MM.1S (cell line): ENCODE data around the gene ARHGAP8.

Source experiments
- DNase-seq: peaks from one replicate; pipeline ENCODE4 v3.0.0-alpha.2; 2015
- H2AFZ ChIP-seq: fragments of 300-600 bp; sonication (generic); 2 replicates; pipeline ENCODE4 v1.6.0; 2016; ENCODE audit warnings: antibody characterized with exemption, low read length
- H3F3A ChIP-seq: fragments of 300-600 bp; sonication (generic); 2 replicates; pipeline ENCODE4 v1.6.1; 2016; ENCODE audit warnings: mild to moderate bottlenecking, antibody characterized with exemption, low read length, moderate library complexity, mixed read lengths; ENCODE audit not compliant: insufficient read depth
- H3K27ac ChIP-seq: fragments of 300-600 bp; sonication (generic); 2 replicates; pipeline ENCODE4 v1.5.1; 2016; ENCODE audit warnings: mild to moderate bottlenecking, low read length
- H3K27me3 ChIP-seq: fragments of 300-600 bp; sonication (generic); replicated peaks from 2 replicates; pipeline ENCODE4 v1.6.0; 2016; ENCODE audit warnings: low read length; ENCODE audit not compliant: insufficient read depth
- H3K36me3 ChIP-seq: fragments of 300-600 bp; sonication (generic); replicated peaks from 2 replicates; pipeline ENCODE4 v1.6.1; 2016; ENCODE audit warnings: mild to moderate bottlenecking, low read length, mixed read lengths; ENCODE audit not compliant: insufficient read depth
- H3K4me1 ChIP-seq: fragments of 300-600 bp; sonication (generic); 2 replicates; pipeline ENCODE4 v1.6.1; 2016; ENCODE audit warnings: low read length, mixed read lengths
- H3K4me2 ChIP-seq: fragments of 300-600 bp; sonication (generic); 2 replicates; pipeline ENCODE4 v1.6.0; 2016; ENCODE audit warnings: low read depth, low read length
- H3K4me3 ChIP-seq: fragments of 300-600 bp; sonication (generic); 2 replicates; pipeline ENCODE4 v1.5.1; 2016; ENCODE audit warnings: low read length, mixed read lengths
- H3K79me2 ChIP-seq: fragments of 300-600 bp; sonication (generic); 2 replicates; pipeline ENCODE4 v1.6.1; 2016; ENCODE audit warnings: mixed run types, low read length, mixed read lengths
- H3K9ac ChIP-seq: fragments of 300-600 bp; sonication (generic); 2 replicates; pipeline ENCODE4 v1.6.1; 2016; ENCODE audit warnings: low read length, mixed read lengths
- H3K9me2 ChIP-seq: fragments of 300-600 bp; sonication (generic); replicated peaks from 2 replicates; pipeline ENCODE4 v1.6.1; 2016; ENCODE audit warnings: mild to moderate bottlenecking, low read length, mixed read lengths; ENCODE audit not compliant: insufficient read depth
- H3K9me3 ChIP-seq: fragments of 300-600 bp; sonication (generic); replicated peaks from 2 replicates; pipeline ENCODE4 v1.6.1; 2016; ENCODE audit warnings: mild to moderate bottlenecking, low read length, mixed read lengths; ENCODE audit not compliant: insufficient read depth
- H4K20me1 ChIP-seq: fragments of 300-600 bp; sonication (generic); 2 replicates; pipeline ENCODE4 v1.6.1; 2016; ENCODE audit warnings: mild to moderate bottlenecking, low read length, moderate library complexity, mixed read lengths; ENCODE audit not compliant: insufficient read depth
- EZH2 ChIP-seq: fragments of 300-600 bp; sonication (generic); optimal IDR thresholded peaks from 2 replicates; pipeline ENCODE3; 2017; ENCODE audit warnings: low read depth, mild to moderate bottlenecking, antibody characterized with exemption, low read length, mixed read lengths
- EZH2phosphoT487 ChIP-seq: fragments of 300-600 bp; sonication (generic); IDR thresholded peaks from 2 replicates; pipeline ENCODE4 v1.6.1; 2018; ENCODE audit warnings: antibody characterized with exemption, low read length
- TF ChIP-seq, protein P1 (sequence below): fragments of 300-600 bp; sonication (generic); IDR thresholded peaks from 2 replicates; pipeline ENCODE4 v1.5.1; 2016; ENCODE audit warnings: antibody characterized with exemption, low read length, mixed read lengths

ARHGAP8 gene

DNA sequence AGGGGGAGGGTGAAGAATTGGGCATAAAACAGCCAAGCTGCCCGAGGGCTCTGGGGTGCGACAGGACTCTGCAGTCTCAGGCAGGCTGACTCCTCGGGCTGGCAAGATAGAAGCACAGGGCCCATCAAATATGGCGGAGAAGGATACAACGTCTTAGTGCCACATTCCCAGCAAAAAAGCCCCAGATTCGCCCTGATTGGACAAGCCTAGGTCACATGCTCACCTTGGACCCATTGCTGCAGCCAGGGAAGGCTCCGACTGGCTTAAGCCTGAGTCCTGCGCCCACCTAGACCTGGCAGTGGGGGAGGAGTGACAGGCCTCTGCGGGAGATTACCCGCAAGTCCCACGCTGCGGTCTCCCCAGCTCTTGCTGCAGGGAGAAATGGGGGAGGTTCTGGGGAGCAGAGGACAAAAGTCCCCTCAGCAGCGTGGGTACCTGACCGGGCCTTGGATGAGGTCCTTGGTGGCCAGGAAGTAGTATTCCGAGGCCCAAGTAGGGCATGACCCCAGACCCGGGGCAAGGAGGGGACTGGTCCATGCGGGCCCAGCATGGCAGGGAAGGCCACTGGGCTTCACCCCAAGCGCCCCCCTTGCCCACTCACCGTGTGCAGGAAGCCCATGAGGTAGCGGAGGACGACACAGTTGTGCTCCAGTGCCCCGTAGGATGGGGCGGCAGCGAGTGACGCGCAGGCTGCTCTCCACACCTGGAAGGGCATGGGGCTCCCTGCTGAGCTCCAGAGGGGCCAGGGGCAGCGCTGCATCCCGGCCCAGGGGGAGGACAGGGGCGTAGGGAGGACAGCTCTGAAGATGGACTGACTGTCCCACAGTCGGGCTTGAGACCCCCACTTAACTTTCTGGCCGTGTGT is 113.0 kb downstream of the ARHGAP8 start:
- DNase-seq: no peak
- Histone ChIP-seq H3K79me2 (no peaks in the 10 kb centered on the region), H3K4me1 (no peaks in the 10 kb centered on the region), H3F3A (no peaks in the 10 kb centered on the region), H3K9me2 (no peaks in the 10 kb centered on the region), H3K27me3 (peaks cover 85% of the 10 kb centered on the region), H2AFZ (no peak overlapping the region), H4K20me1 (no peaks in the 10 kb centered on the region), H3K4me2 (no peak overlapping the region), H3K9ac (no peak overlapping the region), H3K27ac (no peak overlapping the region), H3K4me3 (no peak overlapping the region), H3K9me3 (no peaks in the 10 kb centered on the region), H3K36me3 (no peaks in the 10 kb centered on the region)
- TF ChIP-seq EZH2phosphoT487 (no peak), EZH2 (no peak)
- TF ChIP-seq, protein P1, sequence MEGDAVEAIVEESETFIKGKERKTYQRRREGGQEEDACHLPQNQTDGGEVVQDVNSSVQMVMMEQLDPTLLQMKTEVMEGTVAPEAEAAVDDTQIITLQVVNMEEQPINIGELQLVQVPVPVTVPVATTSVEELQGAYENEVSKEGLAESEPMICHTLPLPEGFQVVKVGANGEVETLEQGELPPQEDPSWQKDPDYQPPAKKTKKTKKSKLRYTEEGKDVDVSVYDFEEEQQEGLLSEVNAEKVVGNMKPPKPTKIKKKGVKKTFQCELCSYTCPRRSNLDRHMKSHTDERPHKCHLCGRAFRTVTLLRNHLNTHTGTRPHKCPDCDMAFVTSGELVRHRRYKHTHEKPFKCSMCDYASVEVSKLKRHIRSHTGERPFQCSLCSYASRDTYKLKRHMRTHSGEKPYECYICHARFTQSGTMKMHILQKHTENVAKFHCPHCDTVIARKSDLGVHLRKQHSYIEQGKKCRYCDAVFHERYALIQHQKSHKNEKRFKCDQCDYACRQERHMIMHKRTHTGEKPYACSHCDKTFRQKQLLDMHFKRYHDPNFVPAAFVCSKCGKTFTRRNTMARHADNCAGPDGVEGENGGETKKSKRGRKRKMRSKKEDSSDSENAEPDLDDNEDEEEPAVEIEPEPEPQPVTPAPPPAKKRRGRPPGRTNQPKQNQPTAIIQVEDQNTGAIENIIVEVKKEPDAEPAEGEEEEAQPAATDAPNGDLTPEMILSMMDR: no peak

DNA sequence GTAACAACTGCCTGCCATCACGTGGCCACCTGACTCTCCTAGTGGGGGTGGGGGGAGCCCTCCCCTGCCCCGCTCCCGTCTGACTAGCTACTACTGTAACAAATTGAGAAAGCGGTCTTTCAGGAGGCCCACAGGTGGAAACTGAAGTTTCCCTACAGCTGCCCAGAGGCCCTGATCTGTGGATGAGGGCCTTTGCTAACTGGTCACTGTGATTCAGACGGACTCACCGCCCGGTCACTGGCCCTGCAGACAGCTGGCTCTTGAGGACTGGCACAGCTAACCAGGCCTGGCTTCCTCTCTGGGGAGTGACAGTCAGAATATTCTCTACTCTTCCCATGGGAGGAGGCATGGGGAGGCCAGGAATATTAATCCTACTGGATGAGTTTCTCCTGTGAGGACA is 116.8 kb downstream of the ARHGAP8 start:
- DNase-seq: no peak
- Histone ChIP-seq H3K9ac (no peak overlapping the region), H3K4me1 (no peaks in the 10 kb centered on the region), H3F3A (no peaks in the 10 kb centered on the region), H3K9me3 (no peaks in the 10 kb centered on the region), H3K27ac (no peak overlapping the region), H2AFZ (no peak overlapping the region), H3K4me2 (no peak overlapping the region), H3K27me3 (peaks cover 59% of the 10 kb centered on the region), H3K9me2 (no peaks in the 10 kb centered on the region), H3K4me3 (no peak overlapping the region), H4K20me1 (no peaks in the 10 kb centered on the region), H3K36me3 (no peaks in the 10 kb centered on the region), H3K79me2 (no peaks in the 10 kb centered on the region)
- TF ChIP-seq EZH2phosphoT487: no peak
- TF ChIP-seq EZH2: no peak

DNA sequence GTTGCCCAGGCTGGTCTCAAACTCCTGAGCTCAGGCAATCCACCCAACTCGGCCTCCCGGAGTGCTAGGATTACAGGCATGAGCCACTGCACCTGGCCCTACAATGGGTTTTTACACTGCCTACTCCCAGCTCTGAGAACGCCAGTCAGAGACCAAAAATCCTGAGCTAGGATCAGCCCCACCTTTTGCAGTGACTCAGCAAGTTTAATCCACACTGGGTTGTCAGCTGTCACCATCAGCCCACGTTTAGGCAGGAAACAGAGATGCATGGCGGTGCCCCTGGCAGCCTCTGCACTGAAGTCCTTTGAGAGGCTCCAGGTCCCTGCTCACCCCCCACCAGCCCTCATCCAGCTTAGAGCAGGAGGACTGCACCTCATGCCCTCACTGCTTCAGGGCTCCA is 117.6 kb downstream of the ARHGAP8 start:
- no peaks in the 10 kb centered on the region for H3K4me1 ChIP-seq
- TF ChIP-seq EZH2phosphoT487: no peak
- TF ChIP-seq, protein P1: no peak
- TF ChIP-seq EZH2: no peak
- no peaks in the 10 kb centered on the region for H3F3A ChIP-seq
- H3K79me2 ChIP-seq: no peaks in the 10 kb centered on the region
- no peak for DNase-seq
- H3K9me3 ChIP-seq: no peaks in the 10 kb centered on the region
- no peaks in the 10 kb centered on the region for H3K36me3 ChIP-seq
- no peak overlapping the region for H2AFZ ChIP-seq
- no peak overlapping the region for H3K27ac ChIP-seq
- no peak overlapping the region for H3K9ac ChIP-seq
- peaks cover 55% of the 10 kb centered on the region for H3K27me3 ChIP-seq
- H3K4me2 ChIP-seq: no peak overlapping the region
- H3K9me2 ChIP-seq: no peaks in the 10 kb centered on the region
- H4K20me1 ChIP-seq: no peaks in the 10 kb centered on the region
- no peak overlapping the region for H3K4me3 ChIP-seq

DNA sequence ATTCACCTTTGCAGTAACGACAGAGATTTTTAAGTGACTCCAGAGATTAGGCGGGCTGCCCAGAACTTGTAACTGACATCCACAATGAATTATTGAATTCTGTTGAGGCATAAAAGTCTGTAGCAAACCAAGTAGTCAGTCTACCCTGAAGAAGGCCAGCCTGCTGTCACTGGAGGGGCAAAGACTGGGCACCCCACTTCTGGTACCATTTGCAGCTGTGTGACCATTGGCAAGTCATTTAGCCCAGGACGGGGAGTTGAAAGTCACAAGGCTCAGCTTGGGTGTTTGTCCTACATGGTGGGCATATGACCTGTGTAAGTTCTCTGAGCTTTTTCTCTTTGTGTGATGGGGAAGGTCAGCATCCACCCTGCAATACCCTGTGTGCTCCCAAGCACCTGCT is 119.4 kb downstream of the ARHGAP8 start:
- Histone ChIP-seq H3K4me1 (no peaks in the 10 kb centered on the region), H3K9ac (no peak overlapping the region), H3K4me2 (no peak overlapping the region), H4K20me1 (no peaks in the 10 kb centered on the region), H3K36me3 (no peaks in the 10 kb centered on the region), H3F3A (no peaks in the 10 kb centered on the region), H3K27ac (no peak overlapping the region), H3K4me3 (no peak overlapping the region), H3K9me2 (no peaks in the 10 kb centered on the region), H3K9me3 (no peaks in the 10 kb centered on the region), H3K27me3 (peaks cover 59% of the 10 kb centered on the region), H2AFZ (no peak overlapping the region), H3K79me2 (no peaks in the 10 kb centered on the region)
- TF ChIP-seq, protein P1: no peak
- TF ChIP-seq EZH2phosphoT487 (no peak), EZH2 (no peak)
- no peak for DNase-seq
